ENCODE measurements around the gene IGDCC3.

- TF ChIP-seq CTCF (IDR thresholded peaks at IDR 0.05) (no peak), ZFX (IDR thresholded peaks at IDR 0.05; ENCODE audit: borderline replicate concordance) (no peak)
These were observed 12.6 kb upstream of the IGDCC3 start for GRCh38 chr15:65390447-65390846.

All from 22Rv1 (cell line).